HG02884 (cell line): ENCODE data around the gene PTPRR.

ENCODE experiments used
- ATAC-seq: cut with Tn5 transposase; IDR thresholded peaks from one replicate; pipeline ENCODE4 v1.9.1; 2021; ENCODE audit warnings: mild to moderate bottlenecking, moderate library complexity; ENCODE audit not compliant: unreplicated experiment

The PTPRR gene

DNA sequence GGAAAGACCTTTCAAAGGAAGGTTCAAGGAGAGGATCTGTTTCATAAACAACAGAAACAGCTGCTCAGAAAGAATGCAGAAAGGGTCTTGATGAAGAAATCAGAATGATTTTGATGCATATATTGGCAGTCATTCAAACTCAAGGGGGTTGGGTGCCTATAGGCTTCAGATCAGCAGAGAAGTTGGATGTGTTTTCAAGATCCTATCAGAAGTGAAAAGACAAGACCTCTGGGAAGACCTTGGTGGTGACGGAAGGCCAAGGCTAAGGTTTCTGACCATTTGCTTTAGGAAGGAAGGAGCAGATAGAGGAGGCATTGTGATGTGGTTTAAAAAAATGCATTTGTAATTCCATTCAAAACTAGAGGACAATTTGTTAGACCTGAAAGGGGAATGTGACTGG is 268.1 kb downstream of the PTPRR start:
- ATAC-seq: no peak

DNA sequence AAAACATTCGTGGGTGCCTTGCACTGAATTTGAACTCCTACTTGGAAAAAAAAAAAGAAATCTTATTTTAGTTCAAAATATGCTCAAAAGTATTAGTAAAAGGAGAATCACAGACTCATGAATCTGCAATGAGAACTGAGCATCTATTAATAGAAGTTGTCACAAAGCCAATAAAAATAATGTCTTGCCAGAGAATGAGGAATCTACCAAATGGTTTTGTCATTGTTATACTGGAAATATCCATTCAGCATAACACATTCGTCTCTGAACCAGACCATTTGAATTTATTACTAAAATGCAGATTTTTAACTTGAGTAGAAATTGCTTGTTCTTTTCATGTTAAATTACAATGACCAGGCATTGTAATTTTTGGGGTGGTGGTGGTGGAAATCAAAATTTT is 271.7 kb downstream of the PTPRR start:
- ATAC-seq: no peak

DNA sequence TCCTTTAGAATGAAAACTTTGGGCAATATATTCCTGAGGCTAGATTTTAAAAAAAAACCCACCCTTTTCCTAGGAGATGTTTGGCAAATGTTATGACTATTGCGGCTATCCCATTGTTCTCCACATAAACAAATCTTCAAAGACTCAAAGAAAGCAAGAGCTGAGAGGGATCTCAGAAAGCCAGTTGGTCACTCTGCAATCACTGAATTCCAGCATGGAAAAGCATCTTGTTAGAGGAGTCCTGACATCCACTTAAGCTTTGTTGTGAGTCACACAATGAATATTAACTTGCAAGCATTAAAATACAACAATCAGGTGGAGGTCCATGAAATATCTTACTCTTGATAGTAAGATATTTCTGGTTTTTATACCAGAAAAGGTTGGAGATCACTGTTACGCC is 272.3 kb downstream of the PTPRR start:
- ATAC-seq: no peak

DNA sequence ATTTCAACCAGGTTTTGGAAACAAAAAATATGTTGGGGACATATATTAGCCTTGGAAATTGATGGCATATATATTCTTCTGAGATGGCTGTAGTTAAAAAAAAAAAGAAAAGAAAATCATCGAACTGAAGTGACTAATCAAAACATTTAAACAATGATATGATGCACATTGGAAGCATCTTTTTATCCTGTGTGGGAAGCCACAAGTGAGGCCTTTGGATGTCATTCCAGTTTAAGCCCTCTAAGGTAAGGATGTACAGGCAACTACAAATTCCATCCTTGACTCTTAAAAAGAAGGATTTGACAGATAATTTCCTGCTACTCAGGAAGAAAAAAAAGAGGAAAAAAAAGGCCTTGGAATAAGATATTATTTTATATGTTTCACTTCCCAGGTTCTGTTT is 273.7 kb downstream of the PTPRR start:
- no peak for ATAC-seq

DNA sequence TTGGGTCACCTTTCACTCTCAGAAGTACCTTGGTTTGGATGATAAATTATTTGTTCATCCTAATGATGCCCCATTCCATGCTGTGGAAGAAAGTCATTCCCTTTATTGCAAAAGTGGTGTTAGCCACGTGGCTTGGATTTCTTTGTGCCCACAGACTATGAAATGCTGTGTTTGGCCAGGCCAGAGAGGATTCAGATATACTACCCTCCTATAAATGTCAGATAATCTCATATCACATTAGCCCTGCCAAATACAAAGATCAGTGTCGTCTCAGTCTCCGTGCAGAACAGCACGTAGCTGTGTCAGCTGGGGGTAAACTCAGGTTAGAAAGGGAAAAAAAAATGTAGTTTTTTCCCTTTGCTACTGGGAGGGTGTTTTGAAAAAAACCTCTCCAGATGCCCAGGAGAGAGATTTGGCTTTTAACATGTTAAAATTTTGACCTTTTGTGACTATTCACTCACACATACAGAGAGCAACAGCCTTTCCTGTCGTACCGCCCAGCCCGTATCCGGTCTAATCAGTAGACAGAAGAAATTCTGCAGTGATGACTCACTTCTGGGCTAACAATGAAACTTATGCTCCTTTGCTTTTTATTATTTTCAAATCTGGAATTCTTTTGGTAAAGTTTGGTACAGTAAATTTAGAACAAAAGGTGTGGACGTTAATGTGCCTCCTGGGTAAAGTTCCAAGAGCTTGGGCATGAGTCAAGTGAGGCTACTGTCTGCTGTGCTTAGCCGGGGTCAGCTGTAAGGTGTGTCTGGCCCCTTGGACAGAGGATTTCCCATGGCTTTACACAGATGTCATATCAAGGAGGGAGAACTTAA is 274.8 kb downstream of the PTPRR start:
- peak; percentile 79 for ATAC-seq

DNA sequence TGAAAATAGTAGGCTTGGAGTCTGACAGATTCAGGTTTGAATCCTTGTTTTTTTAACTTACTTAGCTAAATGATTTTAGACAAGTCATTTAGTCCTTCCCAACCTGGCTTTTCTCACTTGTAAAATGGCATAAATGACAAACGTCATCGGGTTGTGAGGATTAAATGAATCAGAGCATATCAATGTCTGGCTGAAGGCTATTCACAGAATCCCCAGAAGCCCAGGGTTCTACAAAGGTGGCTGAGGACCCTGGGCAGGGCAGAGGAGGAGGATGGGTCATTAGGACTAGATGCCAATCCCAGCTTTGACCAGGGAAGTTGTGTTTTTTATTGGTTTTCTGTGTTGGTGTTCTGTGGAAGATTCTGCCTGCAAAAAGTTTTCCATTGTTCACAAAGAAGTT is 275.7 kb downstream of the PTPRR start:
- ATAC-seq: no peak

DNA sequence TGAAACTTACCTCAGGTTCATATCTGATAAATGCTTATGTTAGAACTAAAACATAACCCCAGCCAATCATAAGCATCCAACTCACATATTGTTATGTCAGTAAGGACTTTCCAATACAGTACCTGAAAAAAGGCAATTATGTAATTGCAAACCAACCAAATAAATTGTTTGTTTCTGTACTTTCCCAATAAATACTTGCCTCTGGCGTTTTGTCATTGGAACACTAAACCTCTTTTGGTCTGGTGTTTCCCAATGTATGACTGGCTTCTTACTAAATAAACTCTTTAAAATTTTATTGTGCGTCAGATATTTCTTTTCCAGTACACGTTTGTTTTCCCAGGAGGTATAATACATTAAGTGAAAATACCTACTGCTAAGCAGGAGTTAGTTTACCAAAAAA is 276.6 kb downstream of the PTPRR start:
- ATAC-seq: no peak

DNA sequence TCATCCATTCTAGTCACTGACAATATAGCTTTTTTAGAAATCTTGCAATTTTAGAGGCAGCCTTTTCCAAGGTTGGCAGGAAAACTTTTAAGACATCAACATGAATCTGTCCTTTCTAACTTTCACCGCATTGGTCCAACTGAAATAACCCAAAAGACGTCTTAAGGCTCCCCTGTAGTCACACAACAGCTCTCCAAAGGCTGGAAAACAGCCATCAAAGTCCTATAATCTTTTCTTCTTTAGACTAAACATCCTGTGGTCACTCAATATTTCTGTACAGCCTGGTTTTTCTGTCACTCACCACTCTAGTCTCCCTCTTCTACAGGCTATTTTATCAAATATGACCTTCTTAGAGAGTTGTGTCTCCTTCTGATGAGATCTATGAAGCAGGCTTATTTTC is 278.8 kb downstream of the PTPRR start:
- ATAC-seq: no peak

DNA sequence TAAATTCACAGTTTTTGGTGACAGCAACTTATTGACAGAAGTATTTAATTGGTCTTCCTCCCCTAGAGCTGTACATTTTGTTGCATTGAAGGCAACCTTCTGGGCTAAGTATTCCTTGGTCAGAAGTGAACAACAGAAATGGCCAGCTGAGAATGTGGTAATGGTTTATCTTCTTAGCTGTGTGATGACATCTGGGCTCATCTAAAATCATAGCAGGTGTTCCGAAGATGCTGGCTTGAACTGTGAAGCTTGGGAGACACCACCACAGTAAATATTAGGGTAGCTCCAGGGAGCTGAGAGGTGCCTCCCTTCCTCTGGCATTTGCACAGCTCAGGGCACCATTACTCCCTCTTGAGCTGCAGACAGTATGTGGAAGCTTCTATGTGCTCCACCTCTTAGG is 279.6 kb downstream of the PTPRR start:
- ATAC-seq: no peak

DNA sequence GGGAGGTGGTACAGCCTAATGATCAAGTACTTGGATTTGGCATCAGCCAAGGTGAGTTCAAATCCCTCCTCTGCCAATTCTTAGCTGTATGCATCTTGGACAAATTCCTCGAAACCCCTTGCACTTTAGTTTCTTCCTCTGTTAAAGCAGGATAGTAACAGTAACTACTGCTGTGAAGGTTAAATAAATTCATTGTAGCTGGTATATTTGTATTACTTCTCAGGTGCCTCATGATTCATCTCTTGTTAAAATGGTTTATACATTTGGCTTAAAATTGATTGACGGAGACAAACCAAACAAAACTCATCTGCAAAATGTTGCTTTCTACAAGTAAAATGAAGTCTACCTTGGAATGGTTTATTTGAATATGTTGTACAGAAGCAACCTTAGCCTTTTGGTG is 281.0 kb downstream of the PTPRR start:
- ATAC-seq: no peak

DNA sequence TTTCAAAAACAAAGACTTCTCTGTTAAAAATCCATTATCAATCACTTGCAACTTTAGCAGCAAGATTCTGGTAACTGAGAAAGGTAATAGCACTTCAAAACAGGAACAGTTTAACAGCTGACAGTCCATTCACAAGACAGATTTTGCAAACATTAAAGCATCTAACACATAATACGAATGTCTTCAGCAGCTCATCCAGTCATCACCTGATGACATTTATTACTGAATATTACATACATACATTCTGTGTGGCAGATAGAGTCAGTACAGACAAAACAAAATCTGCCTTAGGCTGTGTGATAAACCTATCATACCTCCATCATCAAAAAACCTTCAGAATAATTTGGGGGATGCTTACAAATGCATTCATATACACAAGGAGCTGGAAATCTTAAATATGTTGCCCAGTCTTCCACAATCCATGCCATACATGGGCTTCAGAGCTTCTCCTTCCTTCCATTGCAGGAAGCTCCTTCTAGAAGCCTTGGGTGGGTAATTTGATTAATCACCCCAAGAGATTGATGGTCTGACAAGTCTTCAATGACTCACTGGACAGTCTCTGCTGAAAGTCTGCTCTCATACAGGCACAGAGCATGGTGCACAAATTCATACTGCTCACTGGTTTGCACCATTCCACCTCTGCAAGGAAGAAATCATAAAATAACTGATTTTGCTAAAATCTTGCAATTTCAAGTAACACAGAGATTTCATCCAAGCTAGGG is 281.7 kb downstream of the PTPRR start:
- no peak for ATAC-seq

DNA sequence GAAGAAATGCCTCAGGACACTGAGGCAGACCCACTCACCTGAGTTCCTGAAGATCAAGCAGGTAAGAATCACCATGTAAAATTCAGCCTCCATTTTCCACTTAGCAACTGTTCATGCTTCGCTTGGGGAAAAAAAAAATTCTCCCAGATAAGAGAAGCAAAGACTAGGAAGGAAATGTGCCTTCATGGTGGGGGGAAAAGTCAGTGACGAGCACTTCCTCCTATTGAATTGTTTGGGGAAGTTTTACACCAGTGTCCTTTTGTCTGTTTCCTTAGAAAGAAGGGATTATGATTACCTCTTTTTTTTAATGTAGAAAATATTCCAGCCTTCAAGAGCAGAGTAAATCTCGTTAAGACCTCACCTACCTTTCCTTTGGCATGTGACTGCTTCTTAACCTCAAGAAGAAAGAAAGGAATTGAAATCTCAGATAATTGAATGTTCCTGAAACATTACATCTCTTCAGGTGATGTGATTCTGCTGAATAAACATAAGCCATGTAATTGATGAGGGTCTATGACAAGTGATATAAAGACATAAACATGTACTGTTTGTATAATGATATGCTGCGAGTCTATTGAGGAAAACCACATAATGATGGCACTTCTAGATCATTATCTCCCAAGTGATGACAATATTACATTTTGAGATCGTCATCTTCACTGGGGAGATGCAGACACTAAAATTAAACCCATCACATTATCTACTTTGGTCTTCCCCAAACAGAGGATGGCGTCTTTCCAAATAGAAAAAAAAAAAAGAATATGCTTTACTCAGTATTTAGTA is 283.0 kb downstream of the PTPRR start, which contains the start of gene PTPRB:
PTPRB (minus strand) TSS at position 127 of the 783 bp plus-strand sequence; CDS start at position 93, 34 bp downstream.
- no peak for ATAC-seq

DNA sequence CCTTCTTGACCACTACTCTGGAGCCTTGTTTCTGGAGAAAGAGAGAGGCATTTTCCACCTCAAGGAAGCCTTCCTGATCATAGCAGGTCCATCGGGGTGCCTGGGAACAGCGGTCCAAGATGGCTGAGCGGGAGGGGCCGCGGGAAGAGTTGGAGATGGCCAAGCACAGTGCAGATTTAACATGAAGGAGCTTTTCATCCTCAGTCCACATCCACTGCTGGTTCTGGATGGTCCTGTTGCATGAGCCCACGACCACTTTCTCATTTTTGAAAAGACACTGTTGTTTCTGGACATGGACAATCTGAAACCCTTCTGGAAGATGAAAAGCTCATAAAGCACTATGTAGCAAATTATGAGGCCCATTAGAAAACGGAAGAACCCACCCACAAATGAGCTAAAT is 284.8 kb downstream of the PTPRR start:
- ATAC-seq: no peak

DNA sequence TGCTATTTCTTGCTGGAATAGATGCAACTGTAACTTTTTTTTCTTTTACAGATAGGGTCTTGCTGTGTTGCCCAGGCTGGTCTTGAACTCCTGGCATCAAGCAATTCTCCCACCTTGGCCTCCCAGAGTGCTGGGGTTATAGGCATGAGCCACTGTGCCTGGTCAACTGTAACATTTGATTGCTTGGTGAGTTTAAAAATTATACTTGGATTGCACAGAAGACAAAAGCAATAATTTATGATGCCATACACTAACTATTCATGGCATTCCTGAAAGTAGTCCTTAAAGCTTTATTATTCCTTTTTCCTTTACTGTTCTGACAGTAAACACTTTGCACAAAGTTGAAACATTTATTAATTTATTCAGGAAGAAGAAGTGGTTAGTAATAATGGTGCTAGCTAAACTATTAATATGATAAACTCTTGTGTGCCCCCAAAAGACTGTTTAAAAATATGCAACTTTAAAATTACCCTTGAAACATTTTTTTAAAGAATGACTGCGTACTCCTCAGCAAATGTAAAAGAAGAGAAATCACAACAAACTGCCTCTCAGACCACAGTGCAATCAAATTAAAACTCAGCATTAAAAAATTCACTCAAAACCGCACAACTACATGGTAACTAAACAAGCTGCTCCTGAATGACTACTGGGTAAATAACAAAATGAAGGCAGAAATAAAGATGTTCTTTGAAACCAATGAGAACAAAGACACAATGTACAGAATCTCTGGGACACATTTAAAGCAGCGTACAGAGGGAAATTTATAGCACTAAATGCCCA is 291.6 kb downstream of the PTPRR start:
- no peak for ATAC-seq

DNA sequence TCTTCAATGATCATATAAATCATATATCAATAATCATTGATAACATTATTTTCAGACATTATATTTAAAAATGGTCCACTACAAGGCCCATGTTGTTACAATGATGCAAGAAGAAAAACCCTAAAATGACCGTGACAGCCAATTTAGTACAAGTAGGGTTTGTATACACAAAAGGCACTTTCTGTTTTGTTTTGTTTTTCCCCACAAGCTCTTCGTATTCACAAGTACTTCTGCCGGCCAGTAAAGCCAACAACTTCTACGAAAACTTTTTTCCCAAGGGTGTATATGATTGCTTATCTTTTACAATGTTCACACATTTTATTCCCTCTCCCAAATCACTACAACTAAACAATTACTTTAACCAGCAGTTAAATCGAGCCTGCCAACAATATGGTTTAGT is 292.9 kb downstream of the PTPRR start:
- no peak for ATAC-seq

DNA sequence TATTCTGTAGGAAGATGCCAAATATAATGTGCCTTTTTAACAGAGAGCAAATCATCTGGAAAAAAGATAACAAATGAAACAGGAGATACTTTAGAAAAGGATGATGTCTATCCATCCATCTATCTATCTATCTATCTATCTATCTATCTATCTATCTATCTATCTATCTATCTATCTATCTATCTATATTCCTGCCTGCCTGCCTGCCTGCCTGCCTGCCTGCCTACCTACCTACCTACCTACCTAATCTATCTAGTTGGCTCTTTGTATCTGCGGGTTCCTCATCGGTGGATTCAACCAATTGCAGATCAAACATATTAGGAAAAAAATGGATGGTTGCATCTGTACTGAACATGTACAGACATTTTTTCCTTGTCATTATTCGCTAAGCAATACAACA is 294.4 kb downstream of the PTPRR start:
- ATAC-seq: no peak

DNA sequence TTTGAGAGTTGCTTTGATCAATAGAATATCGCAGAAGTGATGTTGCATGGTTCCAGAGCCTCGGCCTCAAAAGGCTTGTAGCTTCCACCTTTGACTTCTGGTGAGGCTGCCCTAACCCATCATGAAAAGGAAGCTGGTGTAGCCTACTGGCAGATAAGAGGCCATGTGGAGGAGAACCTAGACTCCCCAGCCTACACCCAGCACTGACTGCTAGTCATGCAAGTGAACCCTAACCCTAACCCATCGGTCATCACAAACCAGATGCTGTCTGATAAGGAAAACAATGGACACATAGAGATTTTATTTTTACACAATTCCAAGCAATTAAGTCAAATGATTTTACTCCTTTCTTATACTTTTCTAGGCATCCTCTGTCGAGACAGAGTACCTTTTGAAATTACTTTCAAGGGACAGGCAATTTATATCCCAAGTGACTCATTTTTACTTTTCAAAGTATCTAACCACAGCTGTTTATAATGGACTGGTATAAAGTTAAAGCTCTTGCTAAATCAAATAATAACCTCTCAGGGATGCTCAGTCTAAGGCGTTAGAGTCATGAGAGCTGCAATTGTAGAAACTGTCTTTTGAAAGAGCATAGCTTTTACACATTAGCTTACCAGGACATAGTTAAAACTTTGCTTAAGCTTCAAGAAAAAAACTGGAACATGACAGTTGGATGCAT is 300.9 kb downstream of the PTPRR start:
- no peak for ATAC-seq

DNA sequence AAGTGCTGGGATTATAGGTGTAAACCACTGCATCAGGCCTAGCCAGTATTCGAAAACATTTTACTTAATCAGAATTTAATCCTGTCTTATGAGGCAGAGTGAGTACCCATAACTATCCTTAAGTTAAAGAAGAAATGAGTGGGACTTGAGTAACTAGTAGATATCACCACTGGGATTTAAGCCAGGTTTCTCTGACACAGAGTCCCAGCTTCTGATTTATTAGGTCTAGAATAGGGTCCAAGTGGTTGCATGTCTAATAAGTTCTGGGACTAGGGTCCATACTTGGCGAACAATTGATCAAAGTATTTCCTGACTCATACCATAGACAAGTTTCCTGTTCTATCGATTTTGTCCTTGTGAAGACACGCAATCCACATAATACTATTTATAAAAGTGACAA is 302.2 kb downstream of the PTPRR start:
- ATAC-seq: no peak

DNA sequence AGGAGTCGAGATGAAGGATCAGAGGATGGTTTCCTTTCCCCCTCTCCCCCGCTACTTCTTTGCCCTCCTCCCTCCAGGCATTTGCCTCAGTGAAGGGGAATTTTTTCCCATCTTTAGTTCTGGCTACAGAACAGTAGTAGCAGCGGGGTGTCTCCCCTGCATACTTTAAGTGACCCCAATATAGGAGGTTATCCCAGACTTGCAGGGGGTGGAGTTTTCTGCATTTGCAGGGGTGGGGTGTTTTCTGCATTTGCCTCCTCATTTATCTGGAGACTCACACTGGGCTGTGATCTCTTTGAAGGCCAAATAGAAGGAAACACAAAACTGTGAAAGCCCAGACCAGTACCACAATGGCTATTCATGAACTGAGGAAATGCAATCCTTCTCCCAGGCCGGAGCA is 303.1 kb downstream of the PTPRR start:
- no peak for ATAC-seq

DNA sequence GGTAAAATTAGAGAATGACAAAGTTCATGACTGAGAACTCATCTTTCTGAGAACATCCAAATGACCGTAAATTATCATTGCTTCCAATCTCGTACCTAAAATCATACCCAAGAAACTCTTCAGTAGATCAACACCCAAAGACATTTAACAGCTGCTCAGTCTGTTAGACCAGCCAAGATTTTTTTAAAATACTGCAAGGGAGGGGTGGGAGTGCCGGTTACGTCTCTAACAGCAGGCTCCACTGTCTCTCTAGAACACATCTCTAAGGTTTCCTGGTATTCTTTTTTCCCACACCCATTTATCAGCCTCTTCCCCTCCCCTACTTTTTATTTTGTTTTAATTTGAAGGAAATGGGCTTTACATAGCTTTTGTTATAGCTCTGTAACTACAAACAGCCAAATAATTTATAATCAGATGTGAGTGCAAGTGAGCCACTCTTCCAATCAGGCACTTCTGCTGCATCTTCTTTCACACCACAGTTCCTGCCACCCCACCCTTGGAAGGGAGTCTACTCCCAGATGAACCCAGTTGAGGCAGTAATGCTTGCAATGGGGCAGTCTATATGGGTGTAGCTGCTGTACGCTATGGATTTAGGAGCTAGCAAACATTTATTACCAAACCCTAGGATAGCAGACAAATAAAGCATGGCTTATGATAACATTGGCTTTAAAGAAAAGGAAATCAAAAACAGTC is 305.2 kb downstream of the PTPRR start:
- no peak for ATAC-seq
